GM19328 (cell line): Measurements from ENCODE around the gene AFMID.
"Not testable (repeated sequence)": the region's sequence is repeated elsewhere in the genome, so short reads cannot be mapped to it uniquely, and the experiment has no call there.

ENCODE experiments used
- ATAC-seq: cut with Tn5 transposase; IDR thresholded peaks from one replicate; pipeline ENCODE4 v1.9.1; 2021; ENCODE audit warnings: mild to moderate bottlenecking, moderate library complexity; ENCODE audit not compliant: unreplicated experiment

Gene AFMID

GRCh38 chr17:78252701-78253635 is 65.8 kb downstream of the AFMID start:
- ATAC-seq: no peak

- ATAC-seq: not testable (repeated sequence)
Observed at GRCh38 chr17:78253636-78253945, 66.4 kb downstream of the AFMID start.

GRCh38 chr17:78253946-78254672 is 66.9 kb downstream of the AFMID start:
- no peak for ATAC-seq

GRCh38 chr17:78255029-78255656 is 68.0 kb downstream of the AFMID start:
- ATAC-seq: no peak

- no peak for ATAC-seq
Observed at GRCh38 chr17:78255953-78256706, 69.0 kb downstream of the AFMID start.

- ATAC-seq: no peak
Observed at GRCh38 chr17:78256707-78257591, 69.8 kb downstream of the AFMID start.
